ENCODE results near the gene PLGRKT.

PLGRKT gene

DNA sequence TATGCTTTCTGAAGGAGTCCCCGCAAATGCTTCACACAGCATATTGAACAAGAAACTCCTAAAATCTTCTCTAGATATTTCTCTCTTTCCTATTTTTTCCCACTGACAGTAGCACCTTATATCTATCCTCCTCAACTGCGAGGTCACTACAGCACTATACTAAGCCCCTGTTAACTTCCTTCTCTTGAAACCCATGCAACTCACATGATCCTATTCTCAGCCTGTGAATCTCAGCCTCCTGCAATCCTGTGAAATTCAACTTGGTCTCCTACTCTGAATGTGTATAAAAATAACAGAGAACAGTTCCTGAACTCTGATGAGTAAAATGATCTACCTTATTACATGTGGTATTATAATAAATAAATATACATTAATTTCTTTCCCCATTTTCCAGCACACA, 6.1 kb upstream of the PLGRKT start:
- no peak for TF ChIP-seq GATA2 (IDR thresholded peaks at IDR 0.05; ENCODE audit: low read depth, low read length)
- TF ChIP-seq GATA3 (IDR thresholded peaks at IDR 0.05; ENCODE audit: low read depth, low read length), result no peak

DNA sequence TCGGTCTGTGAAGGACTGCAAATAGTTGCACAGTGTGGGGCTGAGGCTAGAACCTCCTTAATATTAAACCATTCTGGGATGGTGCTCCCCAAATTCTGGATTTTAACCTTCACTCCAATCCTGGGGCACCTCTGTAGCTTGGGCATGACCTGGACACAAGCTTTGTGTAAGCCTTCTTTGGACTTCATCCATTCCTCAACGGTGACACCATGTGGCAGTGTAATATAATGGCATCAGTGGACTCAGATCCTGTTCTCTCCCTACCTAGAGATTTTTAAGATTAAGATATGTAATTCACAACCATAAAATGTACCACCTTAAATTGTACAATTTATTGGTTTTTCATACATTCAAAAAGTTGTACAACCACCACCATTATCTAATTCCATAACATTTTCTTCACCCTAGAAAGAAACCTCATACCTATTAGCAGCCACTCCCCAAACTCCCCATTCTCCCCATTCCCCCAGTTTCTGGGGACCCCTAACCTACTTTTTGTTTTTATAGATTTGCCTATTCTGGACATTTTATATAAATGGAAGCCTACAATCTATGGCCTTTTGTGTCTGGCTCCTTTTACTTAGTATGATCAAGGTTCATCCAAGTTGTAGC, 4.8 kb upstream of the PLGRKT start:
- no peak for TF ChIP-seq GATA2 (IDR thresholded peaks at IDR 0.05; ENCODE audit: low read depth, low read length)
- TF ChIP-seq GATA3 (IDR thresholded peaks at IDR 0.05; ENCODE audit: low read depth, low read length), result no peak

DNA sequence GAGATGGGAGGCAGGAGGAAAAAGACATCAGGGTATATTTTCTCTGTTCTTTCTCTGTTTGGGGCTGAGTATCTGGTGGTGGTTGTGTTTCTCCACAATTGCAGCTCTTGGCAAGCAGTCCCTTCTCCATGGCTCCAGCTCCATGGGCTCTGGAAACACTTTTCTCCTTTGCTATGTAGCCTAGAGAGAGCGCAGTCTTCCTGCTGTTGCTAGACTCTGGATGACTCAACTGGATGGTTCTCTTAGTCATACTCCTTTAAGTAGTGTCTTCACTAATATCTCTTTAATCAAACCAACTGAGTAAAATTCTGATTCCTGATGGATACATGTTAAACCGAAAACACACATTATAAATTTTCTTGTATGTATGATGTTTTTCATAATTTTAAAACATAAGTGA, 3.3 kb upstream of the PLGRKT start:
- TF ChIP-seq GATA3 (IDR thresholded peaks at IDR 0.05; ENCODE audit: low read depth, low read length) (no peak), GATA2 (IDR thresholded peaks at IDR 0.05; ENCODE audit: low read depth, low read length) (no peak)

GRCh38 chr9:5440426-5440825, 2.7 kb upstream of the PLGRKT start:
- TF ChIP-seq GATA2 (IDR thresholded peaks at IDR 0.05; ENCODE audit: low read depth, low read length) (no peak), GATA3 (IDR thresholded peaks at IDR 0.05; ENCODE audit: low read depth, low read length) (no peak)

GRCh38 chr9:5438301-5439162, 807 bp upstream of the PLGRKT start:
- TF ChIP-seq GATA2 (IDR thresholded peaks at IDR 0.05; ENCODE audit: low read depth, low read length), result no peak
- no peak for TF ChIP-seq GATA3 (IDR thresholded peaks at IDR 0.05; ENCODE audit: low read depth, low read length)

GRCh38 chr9:5436441-5436840, 1.3 kb downstream of the PLGRKT start:
- no peak for TF ChIP-seq GATA3 (IDR thresholded peaks at IDR 0.05; ENCODE audit: low read depth, low read length)
- TF ChIP-seq GATA2 (IDR thresholded peaks at IDR 0.05; ENCODE audit: low read depth, low read length), result no peak

- no peak for TF ChIP-seq GATA2 (IDR thresholded peaks at IDR 0.05; ENCODE audit: low read depth, low read length)
- TF ChIP-seq GATA3 (IDR thresholded peaks at IDR 0.05; ENCODE audit: low read depth, low read length), result no peak
Measured at GRCh38 chr9:5435912-5436311, 1.8 kb downstream of the PLGRKT start.

- no peak for TF ChIP-seq GATA2 (IDR thresholded peaks at IDR 0.05; ENCODE audit: low read depth, low read length)
- no peak for TF ChIP-seq GATA3 (IDR thresholded peaks at IDR 0.05; ENCODE audit: low read depth, low read length)
Measured at GRCh38 chr9:5430912-5431311, 6.8 kb downstream of the PLGRKT start.

GRCh38 chr9:5429873-5430564, 7.7 kb downstream of the PLGRKT start:
- TF ChIP-seq GATA3 (IDR thresholded peaks at IDR 0.05; ENCODE audit: low read depth, low read length), result no peak
- no peak for TF ChIP-seq GATA2 (IDR thresholded peaks at IDR 0.05; ENCODE audit: low read depth, low read length)

- TF ChIP-seq GATA2 (IDR thresholded peaks at IDR 0.05; ENCODE audit: low read depth, low read length) (no peak), GATA3 (IDR thresholded peaks at IDR 0.05; ENCODE audit: low read depth, low read length) (no peak)
Measured at GRCh38 chr9:5428794-5429528, 8.8 kb downstream of the PLGRKT start.

DNA sequence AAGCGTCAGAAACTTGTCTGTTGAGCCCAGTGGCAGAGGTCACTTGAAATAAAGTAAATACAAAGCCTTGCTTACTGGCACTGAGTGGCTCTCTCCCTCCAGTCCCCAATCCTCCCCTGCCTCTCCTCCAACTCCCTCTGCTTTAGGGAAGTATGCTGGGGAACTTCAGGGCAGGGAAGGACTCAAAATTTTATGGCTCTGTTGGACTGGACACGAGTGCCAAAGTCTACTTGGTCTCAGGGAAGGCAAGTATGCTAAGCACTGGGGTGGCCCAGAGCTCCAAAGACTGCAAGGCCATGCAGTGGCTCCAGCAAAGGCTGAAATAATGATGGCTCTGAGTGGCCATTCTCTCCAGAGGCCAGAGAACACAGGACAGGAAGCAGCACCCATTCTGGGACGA, 9.6 kb downstream of the PLGRKT start:
- no peak for TF ChIP-seq GATA2 (IDR thresholded peaks at IDR 0.05; ENCODE audit: low read depth, low read length)
- no peak for TF ChIP-seq GATA3 (IDR thresholded peaks at IDR 0.05; ENCODE audit: low read depth, low read length)

GRCh38 chr9:5427005-5427404, 10.7 kb downstream of the PLGRKT start:
- TF ChIP-seq GATA3 (IDR thresholded peaks at IDR 0.05; ENCODE audit: low read depth, low read length) (no peak), GATA2 (IDR thresholded peaks at IDR 0.05; ENCODE audit: low read depth, low read length) (no peak)

- TF ChIP-seq GATA2 (IDR thresholded peaks at IDR 0.05; ENCODE audit: low read depth, low read length) (no peak), GATA3 (IDR thresholded peaks at IDR 0.05; ENCODE audit: low read depth, low read length) (no peak)
Measured at GRCh38 chr9:5425006-5425628, 12.6 kb downstream of the PLGRKT start.
